Neural crest cell (in vitro differentiated cells): ENCODE data around the gene RRP15. TPM values are rescaled to one million over a fixed set of nuclear protein-coding genes. Genes with fewer than 3 reads are reported as not detected.

ENCODE experiments used
- DNase-seq: peaks from one replicate; pipeline ENCODE4 v3.0.0; 2021; ENCODE audit warnings: low read depth, mixed read lengths, low spot score
- H3K27ac Mint-ChIP-seq: one replicate; pipeline ENCODE4 v1.8.0; 2021; ENCODE audit warnings: mild to moderate bottlenecking, mixed read lengths; ENCODE audit not compliant: unreplicated experiment
- H3K27me3 Mint-ChIP-seq: 2 replicates; pipeline ENCODE4 v1.8.0; 2021; ENCODE audit warnings: low read depth, mild to moderate bottlenecking, mixed read lengths
- H3K36me3 Mint-ChIP-seq: 2 replicates; pipeline ENCODE4 v1.8.0; 2021; ENCODE audit warnings: low read depth, mild to moderate bottlenecking, mixed read lengths
- H3K4me1 Mint-ChIP-seq: 2 replicates; pipeline ENCODE4 v1.8.0; 2021; ENCODE audit warnings: mixed read lengths
- H3K4me3 Mint-ChIP-seq: one replicate; pipeline ENCODE4 v1.8.0; 2021; ENCODE audit warnings: mild to moderate bottlenecking, mixed read lengths
- H3K9me3 Mint-ChIP-seq: 2 replicates; pipeline ENCODE4 v1.8.0; 2021; ENCODE audit warnings: mixed read lengths
- CTCF ChIP-seq: fragments of 200-600 bp; sonication (generic); conservative IDR thresholded peaks from 2 replicates; pipeline ENCODE4 v1.5.0; 2021; ENCODE audit warnings: antibody characterized with exemption, mild to moderate bottlenecking
- total RNA-seq: library from RNA; stranded (reverse); gene quantifications from 2 replicates; pipeline ENCODE4 v1.2.1, GENCODE V29; 2021

Gene RRP15
- total RNA-seq, 1 donor from 2014 or later: 34.9 TPM

DNA sequence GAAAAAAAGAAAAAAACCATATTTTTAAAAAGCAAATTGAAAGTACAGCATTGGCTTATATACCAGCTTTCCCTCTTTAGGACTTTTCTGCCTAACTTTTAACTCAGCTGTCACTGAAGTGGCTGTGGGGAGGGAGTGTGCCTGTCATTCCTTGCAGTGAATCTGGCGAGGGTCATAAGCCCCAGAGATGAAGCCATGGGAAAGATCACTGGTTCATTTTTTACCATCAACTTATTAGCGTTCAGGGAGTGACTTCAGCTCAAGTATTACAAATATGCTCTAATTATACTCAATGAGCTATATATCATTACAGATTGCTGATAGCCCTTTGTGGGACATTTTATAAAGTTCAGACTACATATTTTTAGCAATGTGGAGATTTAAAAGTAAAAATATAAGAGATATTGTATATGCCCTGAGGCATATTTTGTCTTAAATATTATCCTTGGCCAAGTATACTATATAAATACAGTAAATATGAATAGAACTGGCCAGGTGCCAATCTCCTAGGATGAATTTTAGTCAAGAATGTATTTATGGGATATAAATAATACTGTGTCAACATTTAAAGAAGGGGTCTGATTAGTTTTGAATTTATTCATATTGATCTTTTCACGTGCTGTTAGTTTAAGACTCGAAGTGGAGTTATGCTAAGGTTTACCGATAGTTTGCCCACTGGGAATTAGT lies 64.4 kb downstream of the RRP15 start:
- H3K27ac Mint-ChIP-seq: no peak overlapping the region
- H3K9me3 Mint-ChIP-seq: no peaks in the 10 kb centered on the region

DNA sequence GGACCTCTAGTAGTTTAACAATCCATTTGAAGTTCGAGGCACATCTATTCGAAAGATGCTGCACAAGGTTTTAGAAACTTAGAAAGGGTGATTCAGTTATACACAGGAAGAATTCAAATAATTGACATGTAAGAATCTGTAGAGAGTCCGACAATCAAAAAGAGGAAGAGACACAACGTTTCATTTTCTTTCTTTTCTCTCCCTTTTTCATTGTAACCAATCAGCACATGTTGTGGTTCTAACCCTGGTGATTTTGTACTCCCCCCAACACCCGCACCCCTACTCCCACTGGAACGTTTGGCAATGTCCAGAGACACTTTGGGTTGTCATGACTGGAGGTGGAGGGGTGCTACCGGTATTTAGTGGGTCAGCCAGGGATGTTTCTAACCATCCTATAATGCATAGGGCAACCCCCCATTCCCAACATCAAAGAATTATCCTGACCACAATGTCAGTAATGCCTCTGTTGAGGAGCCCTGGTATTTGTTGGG lies 65.0 kb downstream of the RRP15 start:
- no peaks in the 10 kb centered on the region for H3K9me3 Mint-ChIP-seq
- peaks cover 31% of the 10 kb centered on the region for H3K27me3 Mint-ChIP-seq
- no peak for DNase-seq
- peaks cover 29% of the 10 kb centered on the region for H3K4me1 Mint-ChIP-seq
- peak overlapping the region; percentile 26 for H3K4me3 Mint-ChIP-seq
- no peaks in the 10 kb centered on the region for H3K36me3 Mint-ChIP-seq
- no peak overlapping the region for H3K27ac Mint-ChIP-seq
- TF ChIP-seq CTCF: no peak

More for the DNA sequence above, 64.4 kb downstream of the RRP15 start:
- Mint-ChIP-seq H3K27me3 (peaks cover 31% of the 10 kb centered on the region), H3K4me3 (peak overlapping the region; percentile 26), H3K4me1 (peaks cover 28% of the 10 kb centered on the region), H3K36me3 (no peaks in the 10 kb centered on the region)
- no peak for TF ChIP-seq CTCF
- DNase-seq: no peak

GRCh38 chr1:218350801-218351266 lies 65.7 kb downstream of the RRP15 start:
- no peak for DNase-seq
- no peaks in the 10 kb centered on the region for H3K36me3 Mint-ChIP-seq
- TF ChIP-seq CTCF: no peak
- H3K4me1 Mint-ChIP-seq: peaks cover 36% of the 10 kb centered on the region
- H3K9me3 Mint-ChIP-seq: no peaks in the 10 kb centered on the region
- H3K27ac Mint-ChIP-seq: no peak overlapping the region
- no peak overlapping the region for H3K4me3 Mint-ChIP-seq
- H3K27me3 Mint-ChIP-seq: peaks cover 31% of the 10 kb centered on the region

DNA sequence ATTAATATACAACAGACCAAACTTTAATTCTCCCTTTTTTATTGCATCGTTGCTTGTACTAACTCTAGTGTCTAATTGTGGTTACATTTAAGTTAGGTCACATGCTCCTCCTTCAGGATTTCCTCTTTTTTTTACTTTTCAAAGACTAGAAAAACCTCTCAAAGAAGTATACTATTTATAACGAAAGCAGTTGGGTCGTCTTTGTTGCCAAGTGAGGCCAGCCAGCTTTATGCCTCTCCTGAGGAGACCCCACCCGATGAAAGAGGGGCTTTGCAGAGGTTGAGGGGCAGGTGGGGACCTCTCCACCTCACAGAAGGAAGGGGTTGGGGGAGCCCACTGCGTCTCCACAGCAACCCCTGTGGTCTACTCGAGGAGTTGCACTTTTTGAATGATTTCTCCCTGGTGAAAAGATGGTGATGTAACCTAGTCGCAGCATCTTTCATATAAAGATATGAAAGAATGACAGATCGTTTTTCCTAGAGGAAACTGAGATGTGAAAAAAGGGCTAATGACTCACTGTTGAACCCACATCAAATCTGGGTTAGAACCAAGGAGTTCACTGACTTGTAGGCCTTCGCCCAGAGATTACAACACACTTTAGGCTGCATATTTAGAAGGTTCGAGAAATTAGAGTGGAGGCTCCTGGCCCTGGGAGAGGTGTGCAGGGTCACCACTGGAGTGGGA lies 66.4 kb downstream of the RRP15 start:
- H3K36me3 Mint-ChIP-seq: no peaks in the 10 kb centered on the region
- H3K4me1 Mint-ChIP-seq: peaks cover 32% of the 10 kb centered on the region
- no peaks in the 10 kb centered on the region for H3K9me3 Mint-ChIP-seq
- H3K27me3 Mint-ChIP-seq: peaks cover 24% of the 10 kb centered on the region
- peak; percentile 19 for TF ChIP-seq CTCF
- no peak overlapping the region for H3K4me3 Mint-ChIP-seq
- DNase-seq: no peak
- no peak overlapping the region for H3K27ac Mint-ChIP-seq

- Mint-ChIP-seq H3K36me3 (no peaks in the 10 kb centered on the region), H3K27ac (no peak overlapping the region), H3K27me3 (peaks cover 19% of the 10 kb centered on the region), H3K9me3 (no peaks in the 10 kb centered on the region), H3K4me1 (peaks cover 27% of the 10 kb centered on the region), H3K4me3 (no peak overlapping the region)
- DNase-seq: no peak
- TF ChIP-seq CTCF: no peak
Observed at GRCh38 chr1:218352075-218352438, 67.0 kb downstream of the RRP15 start.
